ENCODE results near the gene TRAPPC1.

DNA sequence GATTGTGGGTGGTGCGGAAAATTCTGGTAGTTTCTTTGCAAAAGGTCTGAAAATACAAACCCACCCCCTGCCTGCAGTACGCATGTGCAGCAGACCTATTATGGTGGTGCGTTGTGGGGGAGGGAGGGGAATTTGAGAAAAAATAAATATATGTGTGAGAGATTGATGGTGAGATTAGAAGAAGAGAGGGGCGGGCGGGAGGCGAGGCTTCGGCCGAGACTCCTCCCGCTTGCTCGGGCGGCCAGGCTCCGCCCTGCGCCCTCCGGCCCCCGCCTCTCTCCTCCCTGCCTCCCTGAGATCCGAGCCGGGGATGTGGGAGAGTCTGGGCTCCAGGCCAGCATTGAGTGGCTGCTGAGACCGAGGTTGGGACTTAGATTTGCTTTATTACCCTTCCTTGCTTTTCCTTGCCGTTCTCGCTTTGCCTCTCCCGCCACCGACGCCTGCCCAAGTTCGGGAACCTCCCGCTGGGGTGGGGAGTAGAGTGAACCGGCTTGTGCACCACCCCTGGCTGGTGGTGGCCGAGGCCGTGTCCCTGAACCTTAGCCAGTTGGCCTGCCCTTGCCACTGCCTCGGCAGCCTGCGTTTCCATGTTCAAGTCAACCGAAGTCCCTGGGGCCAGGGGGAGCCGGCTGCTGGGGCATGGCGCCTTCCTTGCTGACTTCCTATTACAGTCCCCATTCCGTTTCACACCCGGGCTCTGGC, 44.1 kb downstream of the TRAPPC1 start:
- TF ChIP-seq POLR2A (IDR thresholded peaks at IDR 0.05), result peak; percentile 0
- TF ChIP-seq, protein P1, sequence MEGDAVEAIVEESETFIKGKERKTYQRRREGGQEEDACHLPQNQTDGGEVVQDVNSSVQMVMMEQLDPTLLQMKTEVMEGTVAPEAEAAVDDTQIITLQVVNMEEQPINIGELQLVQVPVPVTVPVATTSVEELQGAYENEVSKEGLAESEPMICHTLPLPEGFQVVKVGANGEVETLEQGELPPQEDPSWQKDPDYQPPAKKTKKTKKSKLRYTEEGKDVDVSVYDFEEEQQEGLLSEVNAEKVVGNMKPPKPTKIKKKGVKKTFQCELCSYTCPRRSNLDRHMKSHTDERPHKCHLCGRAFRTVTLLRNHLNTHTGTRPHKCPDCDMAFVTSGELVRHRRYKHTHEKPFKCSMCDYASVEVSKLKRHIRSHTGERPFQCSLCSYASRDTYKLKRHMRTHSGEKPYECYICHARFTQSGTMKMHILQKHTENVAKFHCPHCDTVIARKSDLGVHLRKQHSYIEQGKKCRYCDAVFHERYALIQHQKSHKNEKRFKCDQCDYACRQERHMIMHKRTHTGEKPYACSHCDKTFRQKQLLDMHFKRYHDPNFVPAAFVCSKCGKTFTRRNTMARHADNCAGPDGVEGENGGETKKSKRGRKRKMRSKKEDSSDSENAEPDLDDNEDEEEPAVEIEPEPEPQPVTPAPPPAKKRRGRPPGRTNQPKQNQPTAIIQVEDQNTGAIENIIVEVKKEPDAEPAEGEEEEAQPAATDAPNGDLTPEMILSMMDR (IDR thresholded peaks at IDR 0.05), result no peak
